NCI-H2171 (cell line): ENCODE measurements around the gene KRT39.
"Not testable (repeated sequence)": the region's sequence is repeated elsewhere in the genome, so short reads cannot be mapped to it uniquely, and the experiment has no call there.

Source experiments
- DNase-seq: peaks from one replicate; lab custom pipeline; 2025; lab: John Stamatoyannopoulos, UW

KRT39 gene

DNA sequence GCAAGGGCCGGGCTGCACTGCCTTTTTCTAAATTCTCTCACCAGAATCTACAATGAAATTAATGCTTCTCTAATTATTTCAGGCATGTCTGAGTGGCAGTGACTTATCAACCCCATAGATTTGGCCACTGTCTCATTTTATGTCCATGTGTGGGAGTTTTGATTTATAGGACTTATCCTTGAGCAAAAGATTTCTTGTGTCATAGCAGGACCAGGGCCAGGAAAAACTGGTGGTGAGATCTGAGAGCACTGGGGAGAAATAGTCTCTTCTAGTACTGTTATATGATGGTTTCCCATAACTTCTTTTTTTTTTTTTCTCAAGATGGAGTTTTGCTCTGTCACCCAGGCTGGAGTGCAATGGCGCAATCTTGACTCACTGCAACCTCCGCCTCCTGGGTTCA is 27.8 kb downstream of the KRT39 start:
- DNase-seq, result no peak

DNA sequence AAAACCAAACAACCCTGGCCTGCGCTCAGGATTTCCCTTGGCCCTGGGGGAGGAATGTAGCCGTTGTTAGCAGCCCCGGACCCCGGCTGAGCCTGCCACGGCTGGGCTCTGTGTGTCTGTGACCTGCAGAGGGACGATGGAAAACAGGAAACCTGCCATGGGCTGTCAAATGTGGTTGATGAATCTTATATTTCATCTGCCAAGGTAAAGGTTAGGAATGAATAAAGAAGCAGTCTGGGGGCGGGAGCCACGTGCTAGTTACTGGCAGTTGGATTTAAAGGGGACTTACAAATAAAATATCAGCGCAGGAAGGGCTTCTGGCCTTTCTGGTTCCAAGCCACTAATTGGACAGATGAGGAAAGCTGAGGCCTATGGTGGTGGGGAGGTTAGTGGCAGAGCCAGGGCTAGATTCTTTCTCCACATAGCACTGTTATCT is 29.3 kb downstream of the KRT39 start, which contains the start of gene KRT23:
Gene KRT23 (minus strand): TSS at position 263 of the 436 bp plus-strand sequence. CDS start 1,043 bp downstream, outside the sequence.
- DNase-seq, result no peak

GRCh38 chr17:40936976-40937375 is 29.8 kb downstream of the KRT39 start:
- DNase-seq, result no peak

DNA sequence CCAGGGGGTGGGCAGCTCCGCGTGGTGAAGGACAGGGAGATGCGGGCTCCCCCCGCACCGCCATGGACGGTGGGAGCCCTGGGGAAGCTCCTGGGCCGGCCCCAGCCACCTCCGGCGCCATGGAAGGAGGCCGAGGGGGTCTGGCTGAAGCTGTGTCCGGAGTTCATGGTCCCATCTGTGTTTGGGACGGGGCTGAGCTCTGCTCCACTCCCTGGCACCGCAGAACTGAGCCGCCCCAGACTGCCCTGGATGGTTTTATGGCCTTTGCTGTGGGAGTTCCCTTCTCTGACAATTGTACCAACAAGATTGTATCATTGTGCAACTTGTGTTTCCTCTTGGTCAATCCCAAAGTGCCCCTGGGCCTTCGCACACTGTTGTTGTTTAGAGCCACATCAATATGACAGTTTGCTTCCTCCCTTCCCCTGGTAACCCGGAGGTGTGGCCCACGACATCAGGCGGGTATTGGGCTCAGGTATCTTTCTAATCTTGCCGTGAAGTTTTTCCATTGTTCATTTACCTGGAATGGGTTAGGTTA is 30.2 kb downstream of the KRT39 start:
- no peak for DNase-seq

DNA sequence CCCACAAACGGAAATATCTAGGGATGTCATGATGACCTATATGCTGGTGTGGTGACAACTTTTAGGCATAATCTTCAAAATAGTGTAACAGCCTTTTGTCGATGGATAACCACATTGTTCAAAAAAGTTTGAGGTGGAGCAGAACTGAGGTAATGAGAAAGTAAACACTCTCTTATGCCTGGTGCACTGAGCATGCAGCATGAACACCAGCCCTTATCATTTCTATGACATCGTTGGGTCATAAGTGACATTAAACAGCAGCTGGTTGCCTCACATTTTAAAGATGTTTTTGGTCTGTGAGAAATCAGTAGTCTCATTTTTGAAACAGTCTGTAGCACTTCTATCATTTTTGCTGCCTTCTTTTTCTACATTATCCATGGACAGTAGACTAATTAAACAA is 31.1 kb downstream of the KRT39 start:
- DNase-seq, result no peak

GRCh38 chr17:40932608-40933007 is 34.1 kb downstream of the KRT39 start:
- no peak for DNase-seq

DNA sequence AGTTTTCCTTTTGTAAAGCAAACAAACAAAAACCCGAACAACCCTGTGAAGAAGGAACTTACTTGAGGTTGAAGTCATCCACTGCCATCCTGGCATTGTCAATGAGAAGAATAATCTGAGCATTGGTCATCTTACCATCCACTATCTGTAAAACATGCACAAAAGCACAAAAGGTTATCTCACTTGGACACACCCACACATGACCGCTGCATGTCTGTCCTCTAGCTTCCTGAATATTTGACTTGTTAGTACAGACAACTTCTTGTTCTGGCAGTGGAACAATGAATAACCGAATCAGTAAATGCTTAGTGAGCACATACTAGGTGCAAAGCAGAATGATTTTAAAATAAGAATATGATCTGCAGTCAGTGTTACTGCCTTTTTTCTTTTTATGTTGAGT is 35.4 kb downstream of the KRT39 start:
- no peak for DNase-seq

DNA sequence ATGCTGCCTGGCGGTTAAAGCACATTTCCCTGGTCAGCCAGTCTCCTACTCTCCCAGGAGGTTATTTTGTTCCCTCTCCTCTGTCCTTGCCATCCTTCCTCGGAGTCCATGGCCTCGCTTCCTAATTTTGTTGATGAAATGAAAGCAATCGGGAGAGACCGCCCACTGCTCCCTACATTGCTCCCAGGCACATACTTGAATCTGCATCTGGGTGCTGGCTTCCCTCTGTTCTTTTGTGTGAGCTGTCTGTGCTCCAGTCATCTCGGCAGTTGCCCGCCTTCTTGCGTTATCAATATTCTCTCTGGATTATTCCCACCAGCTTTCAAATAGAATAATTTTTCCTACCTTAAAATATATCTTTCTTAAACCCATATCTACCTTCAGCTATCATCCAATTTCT is 40.4 kb downstream of the KRT39 start:
- no peak for DNase-seq

GRCh38 chr17:40922239-40922638 is 44.5 kb downstream of the KRT39 start:
- DNase-seq, result no peak

DNA sequence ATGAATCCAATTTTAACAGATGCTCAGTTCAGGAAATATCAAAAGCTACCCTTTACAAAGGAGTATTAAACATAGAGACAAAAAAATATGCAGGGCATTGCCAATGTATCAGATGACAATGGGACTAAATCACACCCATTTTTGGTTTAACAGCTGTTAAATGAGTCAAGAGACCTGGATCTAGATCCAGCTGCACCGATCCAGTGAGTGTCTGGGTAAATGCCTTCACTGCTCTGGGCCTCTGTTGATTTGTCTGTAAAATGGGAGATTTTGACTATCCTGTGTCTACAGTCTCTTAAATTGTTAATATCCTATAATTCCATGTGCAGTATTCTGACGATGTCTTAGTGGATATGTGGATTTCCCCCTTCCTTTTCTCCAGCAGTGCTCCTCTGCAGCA is 45.7 kb downstream of the KRT39 start:
- no peak for DNase-seq

DNA sequence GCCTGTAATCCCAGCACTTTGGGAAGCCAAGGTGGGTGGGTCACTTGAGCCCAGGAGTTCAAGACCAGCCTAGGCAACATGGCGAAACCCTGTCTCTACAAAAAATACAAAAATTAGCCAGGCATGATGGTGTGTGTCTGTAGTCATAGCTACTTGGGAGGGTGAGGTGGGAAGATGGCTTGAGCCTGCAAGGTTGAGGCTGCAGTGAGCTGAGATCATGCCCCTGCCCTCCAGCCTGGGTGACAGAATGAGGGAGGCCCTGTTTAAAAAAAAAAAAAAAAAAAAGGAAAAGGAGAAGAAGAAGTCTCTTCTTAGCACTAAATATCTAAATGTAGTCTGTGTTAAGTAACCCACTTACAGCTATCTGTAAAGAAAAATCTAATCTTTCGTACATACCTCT is 49.6 kb downstream of the KRT39 start:
- not testable (repeated sequence) for DNase-seq

- DNase-seq, result no peak
These were observed 50.4 kb downstream of the KRT39 start for GRCh38 chr17:40916366-40916765.

DNA sequence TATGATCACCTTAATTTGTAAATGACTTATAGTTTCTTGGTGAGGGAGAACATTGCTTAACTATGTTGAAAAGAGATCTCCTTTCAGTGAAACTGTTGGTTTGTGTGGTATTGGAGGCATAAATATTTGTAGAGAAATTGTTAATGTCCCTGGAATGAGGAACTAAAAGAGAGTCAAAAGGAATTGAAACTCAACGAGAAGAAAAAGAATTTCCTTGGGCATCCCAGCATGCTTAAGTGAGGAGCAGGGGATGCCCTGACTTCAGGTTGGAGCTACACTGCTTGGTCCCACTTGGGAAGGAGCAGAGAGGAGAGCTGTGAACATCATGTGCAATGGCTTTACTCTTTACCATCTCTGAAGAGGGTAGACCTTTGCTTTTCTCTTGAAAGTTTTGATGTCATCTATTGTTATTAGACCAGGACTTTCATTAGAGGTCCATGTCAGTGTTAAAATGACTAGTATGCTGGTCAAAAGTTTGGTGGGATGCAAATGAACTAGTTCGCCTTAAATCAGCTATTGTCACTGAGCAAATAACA is 51.0 kb downstream of the KRT39 start:
- DNase-seq, result no peak

- no peak for DNase-seq
These were observed 51.5 kb downstream of the KRT39 start for GRCh38 chr17:40915199-40915661.

DNA sequence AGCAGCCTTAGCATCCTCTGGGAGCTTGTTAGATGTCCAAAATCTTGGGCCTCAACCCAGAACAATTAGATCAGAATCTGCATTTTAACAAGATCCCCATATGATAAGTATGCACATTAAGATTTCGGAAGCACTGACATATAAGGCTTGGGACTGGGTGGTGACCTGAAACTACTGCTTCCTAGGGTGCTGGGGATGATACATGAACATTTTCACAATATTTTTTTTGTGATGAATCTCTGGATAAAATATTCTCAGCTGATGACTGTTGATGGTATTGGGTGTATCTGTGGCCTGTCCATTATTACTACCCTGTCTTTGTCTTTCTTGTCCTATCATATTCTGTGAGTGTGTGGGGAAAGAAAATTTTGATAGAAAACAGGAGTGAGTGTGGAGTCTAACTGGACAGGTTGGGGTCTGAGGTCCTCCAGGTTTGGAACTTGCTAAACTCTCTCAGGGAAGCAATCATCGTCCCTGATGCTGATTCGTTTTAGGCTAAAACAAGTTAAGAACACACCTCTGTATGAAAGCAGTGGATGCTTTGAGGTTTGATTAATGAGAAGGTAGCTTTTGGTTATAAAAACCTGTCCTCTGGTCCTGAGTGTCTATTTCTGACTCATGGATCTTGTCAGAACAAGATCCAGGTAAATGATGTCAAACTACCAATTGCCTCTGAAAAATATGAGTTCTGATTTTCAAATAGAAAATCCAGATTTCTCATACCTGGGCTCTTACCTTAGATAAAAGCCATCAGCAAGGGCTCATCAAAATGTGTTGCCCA is 52.5 kb downstream of the KRT39 start:
- DNase-seq, result no peak

GRCh38 chr17:40912486-40913210 is 54.1 kb downstream of the KRT39 start:
- no peak for DNase-seq

DNA sequence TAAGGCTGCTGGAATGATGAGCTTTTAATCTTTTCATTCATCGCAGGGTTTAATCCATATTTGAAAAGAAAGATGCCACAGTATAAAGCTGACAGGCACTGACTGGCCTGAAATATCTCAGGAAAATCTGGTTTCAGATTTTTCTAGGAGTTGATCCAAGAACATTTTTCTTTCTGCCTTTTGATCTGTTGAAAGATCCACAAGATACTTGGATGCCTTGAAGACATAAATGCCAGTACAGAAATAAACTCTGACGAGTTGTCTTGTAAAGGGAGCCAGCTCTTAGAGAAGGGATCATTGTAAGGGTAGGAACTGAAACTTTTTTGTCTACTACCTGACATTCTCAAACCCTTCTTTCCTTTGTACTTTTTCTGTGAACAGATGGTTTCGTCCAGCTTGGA is 56.3 kb downstream of the KRT39 start:
- DNase-seq, result no peak

- no peak for DNase-seq
These were observed 57.0 kb downstream of the KRT39 start for GRCh38 chr17:40909755-40910154.

GRCh38 chr17:40909351-40909750 is 57.4 kb downstream of the KRT39 start:
- DNase-seq, result peak; percentile 48
